H1 (cell line): ENCODE measurements around the gene TMEM254. TPM values are rescaled to one million over a fixed set of nuclear protein-coding genes. Genes with fewer than 3 reads are reported as not detected.

Experiments
- polyA plus RNA-seq, 7 experiments: library from polyadenylated mRNA; depleted of rRNA in 3 of 7; stranded (reverse) in 5 of 7; unstranded in 2 of 7; fragments of >200 nt in 5 of 7; fragments of 200-250 nt in 2 of 7; gene quantifications; 1 replicate in 5 of 7; 2 replicates in 1 of 7; 4 replicates in 1 of 7; pipeline versions ENCODE4 v1.2.1 to v1.2.3, GENCODE V29; 2011 to 2013; ENCODE audit warnings: missing spikeins in 2 of 7, mixed read lengths in 2 of 7
- total RNA-seq: library from RNA; stranded (reverse); fragmentation: NEBNext Ultra II Directional; extraction: Animal tissue kit (Norgen Biotek cat#: 25700); gene quantifications from 2 replicates; pipeline ENCODE4 v1.2.1, GENCODE V29; 2021

TMEM254 gene
- total and polyA plus RNA-seq, 2 of the 8 experiments (the other 6 are each of a cell fraction or from before 2014, with no cell fraction given) = 26.9 to 61.2 TPM

Other genes with a start within 250 kb of the TMEM254 start
- 0.54 and 1.1 TPM in 2 replicates for gene SFTPD, start 129.6 kb upstream of the TMEM254 start, total RNA-seq
- gene SFTPD, start 129.6 kb upstream of the TMEM254 start, polyA plus RNA-seq (2011; rRNA removed) = 0.20 and 0.21 TPM in 2 replicates
- 12.4 and 16.7 TPM in 2 replicates for gene PLAC9, start 54.1 kb downstream of the TMEM254 start, total RNA-seq
- gene PLAC9, start 54.1 kb downstream of the TMEM254 start, polyA plus RNA-seq (2011; rRNA removed) = 8.4 and 12.9 TPM in 2 replicates
- gene ANXA11, start 126.9 kb downstream of the TMEM254 start, total RNA-seq = 70.6 and 84.9 TPM in 2 replicates
- gene ANXA11, start 126.9 kb downstream of the TMEM254 start, polyA plus RNA-seq (2011; rRNA removed) = 40.5 and 58.7 TPM in 2 replicates
- 2.9 and 4.1 TPM in 2 replicates for gene MAT1A, start 211.0 kb downstream of the TMEM254 start, total RNA-seq
- 4.4 and 6.4 TPM in 2 replicates for gene MAT1A, start 211.0 kb downstream of the TMEM254 start, polyA plus RNA-seq (2011; rRNA removed)